ENCODE data around the gene CYP19A1. TPM values are rescaled to one million over a fixed set of nuclear protein-coding genes. Genes with fewer than 3 reads are reported as not detected.
A peak's percentile ranks its signal among the peaks of the same experiment; 100 is the strongest.

Gene CYP19A1
- total RNA-seq, 1 donor from 2014 or later, result 0.46 TPM

- no peak for DNase-seq (ENCODE audit: low spot score)
Measured at GRCh38 chr15:51325167-51325566, 13.2 kb downstream of the CYP19A1 start.

DNA sequence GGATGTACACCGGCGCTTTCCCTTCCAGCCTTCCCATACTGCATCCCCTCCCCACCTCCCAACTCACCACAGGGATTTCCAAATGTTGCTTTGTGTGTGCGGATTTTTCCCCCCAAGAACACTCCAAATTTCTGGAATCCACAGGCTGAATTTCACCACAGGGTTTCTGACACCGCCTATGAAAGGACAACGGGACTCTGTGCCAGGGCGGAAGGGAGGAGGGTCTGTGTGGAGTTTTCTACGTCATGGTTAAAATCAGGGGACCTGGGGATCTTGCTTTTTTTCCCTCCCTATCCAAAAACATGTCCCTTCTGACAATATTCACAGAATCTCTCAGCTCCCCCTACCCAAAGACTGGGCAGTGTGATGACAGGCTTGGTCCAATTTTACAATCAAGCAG is 14.6 kb downstream of the CYP19A1 start:
- DNase-seq (ENCODE audit: low spot score), result no peak

DNA sequence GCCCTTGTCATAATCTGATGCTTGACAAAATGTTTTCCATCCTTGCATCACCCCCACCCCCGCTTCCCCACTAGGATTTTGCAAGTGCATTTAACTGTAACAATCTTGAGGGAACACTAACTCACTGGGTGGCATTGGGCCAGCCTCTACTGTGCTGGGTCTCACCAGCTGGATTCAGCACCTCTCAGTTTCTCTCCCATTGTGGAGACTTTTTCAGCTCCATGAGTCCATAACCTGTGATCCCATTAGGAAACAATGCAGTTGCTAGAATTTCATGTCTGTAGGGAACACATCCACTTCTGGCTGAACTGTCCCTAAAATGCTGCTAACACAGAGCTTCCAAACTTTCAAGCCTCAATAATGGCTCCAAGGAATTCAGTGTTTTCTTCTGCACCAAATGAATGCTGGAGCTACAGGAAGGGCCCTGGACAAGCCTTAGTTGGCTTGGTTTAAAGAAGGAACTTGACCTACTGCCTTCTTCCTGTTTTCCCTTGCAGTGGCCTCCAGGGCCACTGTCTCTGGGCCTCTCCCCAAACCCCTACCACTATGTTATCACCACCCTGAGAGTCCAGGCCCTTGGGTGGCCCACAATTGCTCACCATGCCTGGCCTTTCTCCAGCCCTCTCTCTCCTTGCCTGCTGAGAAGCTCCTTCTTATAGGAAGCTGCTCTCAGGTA is 15.6 kb downstream of the CYP19A1 start:
- peak; percentile 18 for DNase-seq (ENCODE audit: low spot score)

- DNase-seq (ENCODE audit: low spot score), result no peak
Measured at GRCh38 chr15:51321316-51321715, 17.1 kb downstream of the CYP19A1 start.

DNA sequence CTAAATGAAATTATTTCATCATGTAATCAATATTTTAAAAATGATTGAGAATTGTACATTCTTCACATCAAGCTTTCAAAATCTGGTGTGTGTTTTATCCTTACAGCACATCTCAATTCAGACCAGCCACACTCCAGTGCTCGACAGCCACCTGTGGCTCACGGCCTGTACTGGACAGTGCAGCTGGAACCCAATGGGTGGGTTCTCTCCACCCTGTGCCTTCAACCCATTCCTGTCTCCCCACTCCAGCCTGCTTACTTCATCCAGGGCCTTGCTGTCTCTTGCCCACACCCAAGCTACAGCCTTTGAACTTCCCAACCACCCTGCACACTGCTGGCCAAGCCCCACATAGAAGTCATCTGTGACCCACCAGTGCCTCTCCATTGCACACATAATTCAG is 17.6 kb downstream of the CYP19A1 start:
- DNase-seq (ENCODE audit: low spot score), result no peak

GRCh38 chr15:51319539-51319938 is 18.9 kb downstream of the CYP19A1 start:
- DNase-seq (ENCODE audit: low spot score), result no peak

- no peak for DNase-seq (ENCODE audit: low spot score)
Measured at GRCh38 chr15:51318382-51319150, 19.8 kb downstream of the CYP19A1 start.

- no peak for DNase-seq (ENCODE audit: low spot score)
Measured at GRCh38 chr15:51316636-51317035, 21.8 kb downstream of the CYP19A1 start.

- DNase-seq (ENCODE audit: low spot score), result no peak
Measured at GRCh38 chr15:51315726-51316125, 22.7 kb downstream of the CYP19A1 start.

GRCh38 chr15:51314391-51315337 is 23.7 kb downstream of the CYP19A1 start:
- no peak for DNase-seq (ENCODE audit: low spot score)

DNA sequence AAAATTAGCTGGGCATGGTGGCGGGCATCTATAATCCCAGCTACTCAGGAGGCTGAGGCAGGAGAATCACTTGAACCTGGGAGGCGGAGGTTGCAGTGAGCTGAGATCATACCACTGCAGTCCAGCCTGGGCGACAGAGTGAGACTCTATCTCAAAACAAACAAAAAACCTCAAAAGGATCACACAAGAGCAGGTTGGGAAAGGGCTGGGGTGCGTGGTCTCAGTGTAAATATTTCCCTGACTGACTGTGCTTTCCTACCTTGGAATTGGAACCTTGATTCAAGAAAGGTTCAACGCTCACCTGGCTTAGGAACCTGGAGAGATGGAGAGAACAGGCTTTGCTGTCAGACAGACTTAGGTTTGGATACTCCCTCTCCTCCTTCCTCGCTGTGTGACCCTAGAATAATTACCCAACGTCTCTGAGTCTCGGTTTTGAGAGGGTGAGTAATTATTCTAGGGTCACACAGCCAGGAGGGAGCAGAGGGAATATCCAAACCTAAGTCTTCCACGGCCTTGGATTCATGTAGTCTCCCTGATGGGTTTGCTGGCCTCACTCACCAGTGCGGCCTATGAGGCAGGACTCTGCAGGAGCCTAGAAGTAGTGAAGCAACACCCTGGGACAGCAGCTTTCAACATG is 24.6 kb downstream of the CYP19A1 start:
- no peak for DNase-seq (ENCODE audit: low spot score)

GRCh38 chr15:51313074-51313393 is 25.4 kb downstream of the CYP19A1 start:
- no peak for DNase-seq (ENCODE audit: low spot score)

DNA sequence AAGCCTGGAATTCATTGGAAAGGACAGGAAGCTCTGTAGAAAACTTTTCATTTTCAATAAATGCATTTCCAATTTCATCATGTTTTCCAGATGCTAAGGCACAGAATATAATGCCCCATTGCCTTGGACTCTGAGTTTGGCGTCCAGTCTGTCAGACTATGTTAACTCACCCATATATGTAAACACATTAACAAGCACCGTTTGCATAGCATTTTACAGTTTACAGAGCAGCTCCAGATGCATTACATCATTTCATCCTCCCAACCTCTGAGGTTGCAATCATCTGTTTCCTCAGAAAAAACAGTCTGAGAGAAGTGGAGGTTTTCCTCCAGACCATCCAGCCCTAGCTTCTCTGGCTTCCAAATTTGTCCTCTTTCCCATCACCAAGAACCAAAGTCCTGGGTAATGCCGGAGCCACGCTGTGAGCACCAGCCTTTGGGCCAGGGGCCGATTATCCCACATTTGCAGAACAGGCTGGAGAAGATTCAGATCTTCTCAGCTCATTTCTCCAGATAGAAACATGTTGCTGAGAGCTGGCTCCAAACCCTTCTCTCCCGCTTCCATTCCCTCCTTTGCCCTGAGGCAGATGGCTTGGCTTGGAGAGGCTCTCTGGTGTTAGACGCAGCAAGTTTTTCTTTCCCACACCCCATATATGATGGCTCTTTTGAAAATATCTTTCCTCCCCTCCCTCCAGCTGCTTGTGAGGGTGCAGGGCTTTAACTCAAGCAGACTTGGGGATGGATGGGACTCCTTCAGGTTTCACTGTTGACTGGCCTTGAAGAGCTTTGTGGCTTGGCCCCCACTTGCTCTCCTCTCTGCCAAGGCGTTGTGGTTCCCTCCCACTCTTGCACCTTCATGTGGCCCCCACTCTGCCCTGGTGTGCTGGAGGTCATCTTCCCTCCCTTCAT is 26.0 kb downstream of the CYP19A1 start:
- no peak for DNase-seq (ENCODE audit: low spot score)

GRCh38 chr15:51311510-51311909 is 26.9 kb downstream of the CYP19A1 start:
- no peak for DNase-seq (ENCODE audit: low spot score)

DNA sequence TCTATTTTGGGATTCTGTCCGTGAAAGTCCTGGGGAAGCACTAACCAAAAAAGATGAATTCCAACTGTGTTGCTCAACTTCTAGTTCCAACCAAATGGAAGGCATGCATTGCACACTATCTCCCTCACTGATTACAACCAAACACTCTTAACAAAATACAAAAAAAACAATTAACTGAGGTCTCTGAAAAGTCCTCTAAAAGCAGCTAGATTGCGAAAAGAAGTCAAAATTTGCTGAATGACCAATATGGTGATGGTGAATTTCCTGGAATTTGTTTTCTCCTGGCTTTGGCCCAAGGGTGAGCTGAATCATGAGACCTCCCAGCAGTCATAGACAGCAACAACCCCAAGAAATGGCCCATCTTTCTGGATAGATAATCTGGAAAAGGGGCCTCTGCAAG is 28.3 kb downstream of the CYP19A1 start:
- peak; percentile 27 for DNase-seq (ENCODE audit: low spot score)

DNA sequence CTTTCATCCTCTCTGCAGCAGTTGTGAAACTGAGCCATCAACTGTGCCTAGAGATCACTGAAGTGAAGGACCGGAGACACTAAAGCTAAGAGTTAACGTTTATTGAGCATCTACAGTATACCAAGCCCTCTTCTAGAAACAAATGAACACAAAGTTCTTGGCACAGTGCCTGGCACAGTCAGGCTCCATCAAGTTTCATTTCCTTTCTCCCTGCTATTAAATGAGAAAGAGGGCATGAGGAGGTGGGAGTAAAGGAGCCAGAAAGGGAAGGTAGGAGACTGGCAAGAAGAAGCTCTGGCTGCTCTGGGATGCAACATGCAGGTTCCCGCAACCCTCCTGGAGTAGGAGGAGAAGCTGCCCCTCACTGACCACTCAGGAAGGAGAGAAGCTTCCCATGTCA is 30.6 kb downstream of the CYP19A1 start:
- no peak for DNase-seq (ENCODE audit: low spot score)

DNA sequence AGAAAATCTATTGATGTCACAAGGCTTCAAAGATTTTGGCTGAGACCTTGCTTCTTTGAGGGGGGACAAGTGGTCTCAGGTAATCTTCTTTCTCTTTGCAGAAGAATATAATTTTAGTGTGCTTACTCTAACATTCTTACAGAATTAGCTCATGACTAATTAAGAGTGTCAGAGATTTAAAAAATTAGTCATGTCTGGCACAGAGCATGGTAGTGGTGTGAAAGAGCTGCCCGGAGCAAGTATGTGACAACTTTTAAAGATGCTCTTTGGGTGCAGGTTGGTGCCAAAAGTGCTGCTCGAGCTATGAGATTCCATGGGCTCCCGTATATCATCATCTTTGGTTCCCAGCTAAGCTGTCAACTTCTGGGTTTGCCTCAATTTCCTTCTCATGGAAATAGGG is 31.1 kb downstream of the CYP19A1 start:
- DNase-seq (ENCODE audit: low spot score), result no peak

DNA sequence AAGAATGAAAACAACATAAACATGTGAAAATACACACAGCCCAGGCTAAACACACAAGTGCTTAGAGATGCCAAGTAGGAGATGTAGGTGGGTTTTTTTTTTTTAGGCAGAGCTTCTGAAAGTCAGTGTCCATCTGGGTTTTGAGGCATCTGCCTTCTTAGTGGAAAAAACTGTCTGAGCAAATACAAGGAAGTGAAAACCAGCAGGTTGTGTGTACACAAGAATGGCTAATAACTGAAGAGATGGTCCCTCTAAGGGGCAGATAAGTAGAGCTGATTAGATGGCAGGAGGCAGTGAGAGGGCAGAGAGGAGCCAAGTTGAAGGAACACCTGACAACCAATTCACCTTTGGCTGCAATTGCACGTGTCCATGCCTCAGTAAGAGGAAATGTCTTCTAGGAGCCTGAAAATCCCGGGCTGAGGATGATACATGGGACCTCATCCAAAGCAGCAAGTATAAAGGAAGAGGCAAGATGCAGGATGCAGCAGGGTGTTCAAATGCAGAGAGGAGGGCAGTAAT is 34.9 kb downstream of the CYP19A1 start:
- DNase-seq (ENCODE audit: low spot score), result no peak

GRCh38 chr15:51302480-51302879 is 35.9 kb downstream of the CYP19A1 start:
- DNase-seq (ENCODE audit: low spot score), result no peak

DNA sequence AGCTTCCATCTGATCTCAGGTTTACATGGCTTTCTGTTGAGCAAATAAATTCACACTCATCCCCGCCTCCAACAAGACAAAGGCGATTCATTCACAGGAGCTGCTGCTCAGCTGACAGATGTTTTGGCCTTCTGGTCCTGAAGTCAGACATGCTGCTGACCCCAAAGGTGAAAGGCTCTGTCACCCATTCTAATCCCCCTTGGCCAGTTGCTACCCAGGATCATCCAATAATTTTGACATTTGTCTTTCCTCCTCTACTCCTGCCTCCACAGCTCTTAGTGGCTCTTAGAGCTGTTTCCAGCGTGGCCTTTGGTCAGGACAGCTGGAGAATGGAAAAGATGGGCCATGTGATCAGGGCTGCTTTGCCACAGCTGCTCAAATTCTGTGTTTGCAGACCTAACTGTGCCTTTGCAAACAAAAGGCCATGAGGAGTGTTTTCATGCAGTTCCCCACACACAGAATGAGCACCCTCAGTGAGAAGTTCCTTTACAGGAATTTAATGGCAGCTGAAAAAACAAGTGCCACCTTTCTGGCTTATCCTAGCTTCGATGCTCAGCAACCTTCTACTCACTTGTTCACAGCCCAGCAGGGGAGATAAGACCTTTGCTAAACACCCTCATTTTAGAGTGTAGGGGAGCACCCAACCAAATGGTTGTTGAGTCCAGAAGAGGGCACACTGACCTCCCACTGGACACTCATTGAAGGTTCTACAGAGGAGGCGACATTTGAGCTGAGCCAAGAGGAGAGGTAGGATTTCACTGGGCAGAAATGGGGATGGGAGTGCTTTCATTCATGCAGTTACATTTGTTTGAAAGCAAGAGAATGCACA is 39.0 kb downstream of the CYP19A1 start:
- no peak for DNase-seq (ENCODE audit: low spot score)
